Stomach (tissue), 9 donors: ENCODE data around the gene COBL. TPM values are rescaled to one million over a fixed set of nuclear protein-coding genes. Genes with fewer than 3 reads are reported as not detected.
A peak's percentile ranks its signal among the peaks of the same experiment; 100 is the strongest.

Experiments
- DNase-seq, 2 donors: peaks; one replicate each; pipeline versions ENCODE4 v3.0.0 to v3.0.0-alpha.2; 2013 to 2019
- H3K27ac ChIP-seq, 5 donors: fragments of 200-600 bp in 4 of 5; sonication (generic) in 4 of 5; one replicate each; pipeline ENCODE4 v1.5.1; 2013 to 2019; ENCODE audit warnings: mild to moderate bottlenecking in 1 of 5, moderate library complexity in 1 of 5
- H3K27me3 ChIP-seq, 3 donors: fragments of 200-600 bp; sonication (generic); one replicate each; pipeline ENCODE4 v1.5.1; 2017 to 2019; ENCODE audit warnings: mixed run types in 1 of 3
- H3K36me3 ChIP-seq, 4 donors: fragments of 200-600 bp; sonication (generic); 1 replicate in 3 of 4; 2 replicates in 1 of 4; pipeline ENCODE4 v1.5.1; 2016 to 2019
- H3K4me1 ChIP-seq, 4 donors: fragments of 200-600 bp; sonication (generic); one replicate each; pipeline ENCODE4 v1.5.1; 2016 to 2019
- H3K4me3 ChIP-seq, 4 donors: fragments of 200-600 bp; sonication (generic) in 3 of 4; one replicate each; pipeline ENCODE4 v1.5.1; 2016 to 2019; ENCODE audit warnings: mild to moderate bottlenecking in 1 of 4
- H3K9me3 ChIP-seq, 4 donors: fragments of 200-600 bp; sonication (generic); one replicate each; pipeline ENCODE4 v1.5.1; 2016 to 2019
- CTCF ChIP-seq, 7 experiments: fragments of 450-650 bp in 4 of 7; fragments of 200-600 bp in 3 of 7; sonication (generic) in 3 of 7; IDR thresholded peaks; one replicate each; pipeline ENCODE4 v1.5.1; 2016 to 2019; ENCODE audit warnings: antibody characterized with exemption in 7 of 7, control low read depth in 2 of 7, mild to moderate bottlenecking in 1 of 7
- EP300 ChIP-seq: sonication (generic); formaldehyde crosslinking; IDR thresholded peaks from one replicate; pipeline ENCODE4 v1.6.1; 2017; ENCODE audit warnings: antibody characterized with exemption
- POLR2A ChIP-seq, 4 donors: fragments of 450-650 bp; IDR thresholded peaks; one replicate each; pipeline ENCODE4 v1.6.1; 2016; ENCODE audit warnings: antibody characterized with exemption in 4 of 4, control low read depth in 2 of 4, mild to moderate bottlenecking in 1 of 4, moderate library complexity in 1 of 4
- POLR2AphosphoS5 ChIP-seq, 3 donors: sonication (generic); formaldehyde crosslinking; IDR thresholded peaks; one replicate each; pipeline ENCODE4 v1.6.1; 2016; ENCODE audit warnings: antibody characterized with exemption in 3 of 3
- WGBS, 5 donors: extraction: QIAGEN DNeasy Blood & Tissue Kit in 3 of 5; methylation state at CpG; one replicate each; pipeline versions ENCODE4 v1.1.5 to v1.1.7; 2013 to 2018; 5-methylcytosine and 5-hydroxymethylcytosine counted together
- intact Hi-C: fragments of 100-400 bp; cut with DNase I; formaldehyde crosslinking; loops from one replicate; pipeline ENCODE4 v1.15.1; 2023; ENCODE audit warnings: low total_unique reads
- polyA plus RNA-seq, 3 donors: library from polyadenylated mRNA; stranded (reverse); fragments of 200-250 nt; gene quantifications; one replicate each; pipeline ENCODE4 v1.2.3, GENCODE V29; 2013
- total RNA-seq, 5 donors: library from RNA; depleted of rRNA; stranded (reverse); fragments of >200 nt; gene quantifications; one replicate each; pipeline versions ENCODE4 v1.1.0 to v1.2.3, GENCODE V29; 2014 to 2016
- donor health status: healthy with polysubstance abuse.
- donor health status: Bipolar disorder and iron deficiency.
- donor health status: healthy.

The COBL gene
- total and polyA plus RNA-seq, 8 donors: 4.9 to 79.9 (median 16.0) TPM

GRCh38 chr7:51328351-51328801 lies 11.8 kb upstream of the COBL start:
- TF ChIP-seq POLR2AphosphoS5 (IDR thresholded peaks at IDR 0.05) (peak in 2 of 3 donors; percentile 38 to 51), POLR2A (IDR thresholded peaks at IDR 0.05) (no peak)
- no peaks in the 10 kb centered on the region for H3K9me3 ChIP-seq
- peak overlapping the region in 1 of 5 donors; percentile 38 for H3K27ac ChIP-seq
- no peaks in the 10 kb centered on the region for H3K27me3 ChIP-seq
- no peaks in the 10 kb centered on the region for H3K36me3 ChIP-seq
- intact Hi-C loops: no loop called here
- H3K4me1 ChIP-seq: no peaks in the 10 kb centered on the region
- WGBS, 5 donors: 50 to 77% (median 72%) methylated on average over 1 of the region's 1 CpG
- H3K4me3 ChIP-seq: no peak overlapping the region
- peak in 1 of 2 donors; percentile 80 for DNase-seq

DNA sequence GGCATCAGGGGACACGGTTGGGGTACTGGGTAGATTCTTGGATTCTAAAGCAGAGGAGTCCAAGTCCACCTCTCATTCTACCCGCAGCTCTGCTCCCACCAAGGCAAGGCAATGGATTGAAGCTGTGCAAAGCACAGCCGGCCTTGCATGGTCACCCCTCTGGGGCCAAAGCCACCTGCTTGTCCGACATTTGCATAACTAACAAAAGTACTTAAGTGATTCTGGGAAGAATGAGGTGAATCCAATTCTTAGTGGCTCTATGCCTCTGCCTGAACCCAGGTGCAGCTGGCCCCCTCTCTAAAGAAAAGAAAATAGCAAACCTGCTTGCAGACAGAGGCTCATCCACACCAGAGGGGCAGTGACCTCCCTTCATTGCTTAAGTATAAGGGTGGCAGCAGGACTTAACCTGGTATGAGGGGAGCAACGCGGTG lies 10.7 kb upstream of the COBL start:
- 76 to 87% (median 78%) methylated on average over 2 to 6 of the region's 6 CpGs for WGBS, 5 donors
- H3K27ac ChIP-seq: no peak overlapping the region

GRCh38 chr7:51326656-51327286 lies 10.2 kb upstream of the COBL start:
- H3K4me3 ChIP-seq: no peak overlapping the region
- no peak for TF ChIP-seq CTCF (IDR thresholded peaks at IDR 0.05)
- TF ChIP-seq EP300: no peak
- TF ChIP-seq POLR2A (IDR thresholded peaks at IDR 0.05): no peak
- TF ChIP-seq POLR2AphosphoS5 (IDR thresholded peaks at IDR 0.05): no peak
- no peaks in the 10 kb centered on the region for H3K9me3 ChIP-seq
- no peak overlapping the region for H3K27ac ChIP-seq
- H3K36me3 ChIP-seq: no peaks in the 10 kb centered on the region
- 73 to 86% (median 82%) methylated on average over 11 to 14 of the region's 14 CpGs for WGBS, 5 donors
- H3K4me1 ChIP-seq: no peaks in the 10 kb centered on the region
- H3K27me3 ChIP-seq: no peaks in the 10 kb centered on the region
- intact Hi-C loops: no loop called here
- DNase-seq: no peak

More for the DNA sequence above, 10.7 kb upstream of the COBL start:
- H3K27me3 ChIP-seq: no peaks in the 10 kb centered on the region
- no peak for DNase-seq
- no peak overlapping the region for H3K4me3 ChIP-seq
- H3K4me1 ChIP-seq: no peaks in the 10 kb centered on the region
- no peak for TF ChIP-seq POLR2A (IDR thresholded peaks at IDR 0.05)
- no peak for TF ChIP-seq POLR2AphosphoS5 (IDR thresholded peaks at IDR 0.05)
- intact Hi-C loops: no loop called here
- no peaks in the 10 kb centered on the region for H3K36me3 ChIP-seq
- no peaks in the 10 kb centered on the region for H3K9me3 ChIP-seq

DNA sequence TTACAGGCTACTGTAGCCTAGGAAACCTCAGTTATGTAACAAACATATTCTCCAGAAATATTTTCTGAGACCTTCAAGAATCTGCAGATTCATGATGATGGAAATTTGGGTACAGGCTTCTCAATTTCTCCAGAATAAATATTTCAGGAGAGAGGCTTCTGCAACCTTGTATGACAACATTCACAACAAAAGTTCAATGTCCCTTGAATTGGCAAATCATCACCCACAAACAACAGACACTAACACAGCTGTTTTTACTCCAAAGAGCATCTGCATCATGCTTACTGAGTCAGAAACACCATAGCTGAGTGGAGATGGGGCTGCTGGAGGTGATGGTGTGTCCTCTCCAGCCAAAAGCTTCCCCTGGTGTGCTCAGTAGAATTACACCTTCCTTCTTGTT lies 9.3 kb upstream of the COBL start:
- no peaks in the 10 kb centered on the region for H3K4me1 ChIP-seq
- no peak for DNase-seq
- no peak overlapping the region for H3K27ac ChIP-seq
- no peak for TF ChIP-seq CTCF (IDR thresholded peaks at IDR 0.05)
- TF ChIP-seq EP300: no peak
- no peak for TF ChIP-seq POLR2A (IDR thresholded peaks at IDR 0.05)
- TF ChIP-seq POLR2AphosphoS5 (IDR thresholded peaks at IDR 0.05): no peak
- no peak overlapping the region for H3K4me3 ChIP-seq
- intact Hi-C loops: no loop called here
- no peaks in the 10 kb centered on the region for H3K27me3 ChIP-seq
- no peaks in the 10 kb centered on the region for H3K9me3 ChIP-seq
- no peaks in the 10 kb centered on the region for H3K36me3 ChIP-seq

GRCh38 chr7:51325261-51325676 lies 8.7 kb upstream of the COBL start:
- Histone ChIP-seq H3K9me3 (no peaks in the 10 kb centered on the region), H3K4me1 (no peaks in the 10 kb centered on the region), H3K36me3 (no peaks in the 10 kb centered on the region), H3K4me3 (no peak overlapping the region), H3K27ac (no peak overlapping the region), H3K27me3 (no peaks in the 10 kb centered on the region)
- 89 to 94% (median 91%) methylated on average over 6 of the region's 6 CpGs for WGBS, 5 donors
- no peak for DNase-seq
- intact Hi-C loops: no loop called here
- TF ChIP-seq POLR2AphosphoS5 (IDR thresholded peaks at IDR 0.05): no peak
- TF ChIP-seq POLR2A (IDR thresholded peaks at IDR 0.05): no peak
- no peak for TF ChIP-seq EP300
- TF ChIP-seq CTCF (IDR thresholded peaks at IDR 0.05): no peak
